GM18502 (cell line): ENCODE results near the gene SBF2.
"Not testable (repeated sequence)": the region's sequence is repeated elsewhere in the genome, so short reads cannot be mapped to it uniquely, and the experiment has no call there.

Source experiments
- ATAC-seq: cut with Tn5 transposase; IDR thresholded peaks from one replicate; pipeline ENCODE4 v1.9.1; 2021; ENCODE audit warnings: mild to moderate bottlenecking; ENCODE audit not compliant: unreplicated experiment, poor library complexity

The SBF2 gene

GRCh38 chr11:10208131-10208575, 85.9 kb downstream of the SBF2 start:
- no peak for ATAC-seq

GRCh38 chr11:10205928-10206327, 88.1 kb downstream of the SBF2 start:
- no peak for ATAC-seq

- no peak for ATAC-seq
Measured at GRCh38 chr11:10204021-10204420, 90.0 kb downstream of the SBF2 start.

- no peak for ATAC-seq
Measured at GRCh38 chr11:10201343-10201742, 92.7 kb downstream of the SBF2 start.

- no peak for ATAC-seq
Measured at GRCh38 chr11:10197091-10197490, 96.9 kb downstream of the SBF2 start.

GRCh38 chr11:10192036-10192435, 102.0 kb downstream of the SBF2 start:
- ATAC-seq = no peak

GRCh38 chr11:10181811-10182210, 112.2 kb downstream of the SBF2 start:
- ATAC-seq = no peak

GRCh38 chr11:10164621-10165020, 129.4 kb downstream of the SBF2 start:
- no peak for ATAC-seq

- no peak for ATAC-seq
Measured at GRCh38 chr11:10162222-10162621, 131.8 kb downstream of the SBF2 start.

GRCh38 chr11:10160350-10160749, 133.7 kb downstream of the SBF2 start:
- no peak for ATAC-seq

- ATAC-seq = no peak
Measured at GRCh38 chr11:10158461-10158860, 135.6 kb downstream of the SBF2 start.

- no peak for ATAC-seq
Measured at GRCh38 chr11:10155793-10156490, 138.1 kb downstream of the SBF2 start.

GRCh38 chr11:10150800-10151199, 143.2 kb downstream of the SBF2 start:
- no peak for ATAC-seq

- ATAC-seq = no peak
Measured at GRCh38 chr11:10149553-10149952, 144.5 kb downstream of the SBF2 start.

GRCh38 chr11:10147195-10147594, 146.8 kb downstream of the SBF2 start:
- ATAC-seq = no peak

GRCh38 chr11:10144954-10145353, 149.1 kb downstream of the SBF2 start:
- no peak for ATAC-seq

GRCh38 chr11:10139656-10140055, 154.4 kb downstream of the SBF2 start:
- ATAC-seq = no peak

GRCh38 chr11:10139143-10139542, 154.9 kb downstream of the SBF2 start:
- no peak for ATAC-seq

GRCh38 chr11:10134975-10135481, 159.0 kb downstream of the SBF2 start:
- no peak for ATAC-seq

- not testable (repeated sequence) for ATAC-seq
Measured at GRCh38 chr11:10134226-10134625, 159.8 kb downstream of the SBF2 start.

GRCh38 chr11:10133251-10133650, 160.8 kb downstream of the SBF2 start:
- ATAC-seq = not testable (repeated sequence)

GRCh38 chr11:10130875-10131274, 163.1 kb downstream of the SBF2 start:
- ATAC-seq = no peak
